K562 (cell line): ENCODE measurements around the gene NOSIP. TPM values are rescaled to one million over a fixed set of nuclear protein-coding genes. Genes with fewer than 3 reads are reported as not detected.

Experiments used
- ATAC-seq: fragments of 200-7000 bp; cut with Tn5 transposase; 3 replicates; pipeline ENCODE4 v1.9.1; 2020; ENCODE audit warnings: moderate library complexity
- BruUV-seq: library from RNA; stranded (reverse); fragments of 400-500 nt; replicated peaks from 2 replicates; lab custom pipeline; 2021; lab: Mats Ljungman, UMichigan
- CTCF ChIA-PET: fragments of 300-600 bp; formaldehyde crosslinking; extraction: SDS; loops from one replicate; lab custom pipeline; 2021; ENCODE audit warnings: low intra/inter-chr PET ratio; lab: Yijun Ruan, JAX
- POLR2A ChIA-PET: fragments of 300-600, 350-650 bp; sonication (Branson Sonifier 250); formaldehyde crosslinking; extraction: SDS; loops from one replicate; lab custom pipeline; 2021; ENCODE audit warnings: antibody characterized with exemption, inconsistent platforms; lab: Yijun Ruan, JAX
- DNase-seq, 4 experiments: peaks; one replicate each; pipeline versions ENCODE4 v3.0.0 to v3.0.0-alpha.2; 2011 to 2018; ENCODE audit warnings: low spot score in 3 of 4, mixed read lengths in 3 of 4; ENCODE audit errors: extremely low read depth in 1 of 4
- FAIRE-seq: peaks from 2 replicates; lab custom pipeline; 2011; peaks lifted over from hg19 to GRCh38; lab: Jason Lieb, UNC
- H2AFZ ChIP-seq: 2 replicates; pipeline ENCODE4 v1.6.0; 2011; ENCODE audit warnings: low read depth, low read length, control low read depth, inconsistent platforms
- H3K27ac ChIP-seq: fragments of 200-600 bp; 3 replicates; pipeline ENCODE4 v1.8.0; 2011; ENCODE audit warnings: low read depth, mild to moderate bottlenecking, control low read depth, inconsistent platforms, low read length, moderate library complexity, mixed read lengths; ENCODE audit errors: extremely low read depth
- H3K27me3 ChIP-seq, 2 experiments: fragments of 300-600 bp in 1 of 2; 2 replicates in 1 of 2; 3 replicates in 1 of 2; pipeline versions ENCODE4 v1.6.0 to v1.8.0; 2011; ENCODE audit warnings: inconsistent platforms in 2 of 2, low read length in 2 of 2, mild to moderate bottlenecking in 1 of 2, mixed read lengths in 1 of 2, moderate library complexity in 1 of 2; ENCODE audit not compliant: control insufficient read depth in 2 of 2, insufficient read depth in 2 of 2
- H3K36me3 ChIP-seq: fragments of 300-600 bp; 3 replicates; pipeline ENCODE4 v1.8.0; 2011; ENCODE audit warnings: mild to moderate bottlenecking, low read length, inconsistent platforms; ENCODE audit not compliant: control insufficient read depth, insufficient read depth
- H3K4me1 ChIP-seq, 2 experiments: fragments of 200-600 bp in 1 of 2; replicated peaks in 1 of 2; 2 replicates in 1 of 2; 3 replicates in 1 of 2; pipeline versions ENCODE4 v1.5.1 to v1.8.0; 2011; ENCODE audit warnings: inconsistent platforms in 2 of 2, low read length in 2 of 2, mild to moderate bottlenecking in 1 of 2, mixed read lengths in 1 of 2, moderate library complexity in 1 of 2; ENCODE audit not compliant: control insufficient read depth in 2 of 2, insufficient read depth in 2 of 2
- H3K4me2 ChIP-seq: 2 replicates; pipeline ENCODE4 v1.6.1; 2011; ENCODE audit warnings: low read length, control low read depth, inconsistent platforms, mixed read lengths; ENCODE audit not compliant: insufficient read depth
- H3K4me3 ChIP-seq: fragments of 200-600 bp; sonication (generic), shearing (Covaris generic); 2 replicates; pipeline ENCODE4 v1.5.1; 2016; ENCODE audit warnings: control low read depth, inconsistent platforms
- H3K79me2 ChIP-seq: fragments of 200-600 bp; 3 replicates; pipeline ENCODE4 v1.8.0; 2011; ENCODE audit warnings: low read length, inconsistent platforms; ENCODE audit not compliant: control insufficient read depth, insufficient read depth
- H3K9ac ChIP-seq, 2 experiments: 2 replicates each; pipeline versions ENCODE4 v1.6.0 to v1.6.1; 2011; ENCODE audit warnings: low read depth in 2 of 2, low read length in 2 of 2, control low read depth in 1 of 2, inconsistent platforms in 1 of 2, mild to moderate bottlenecking in 1 of 2, mixed read lengths in 1 of 2; ENCODE audit not compliant: insufficient read depth in 1 of 2
- H3K9me1 ChIP-seq: one replicate; pipeline ENCODE4 v1.6.0; 2011; ENCODE audit warnings: inconsistent platforms, mild to moderate bottlenecking, low read length, moderate library complexity; ENCODE audit not compliant: control insufficient read depth, insufficient read depth
- H3K9me3 ChIP-seq: replicated peaks from 2 replicates; pipeline ENCODE4 v1.5.1; 2011; ENCODE audit warnings: low read depth, low read length, inconsistent platforms; ENCODE audit not compliant: control insufficient read depth, insufficient read depth
- H4K20me1 ChIP-seq: replicated peaks from 2 replicates; pipeline ENCODE4 v1.6.1; 2011; ENCODE audit warnings: low read length, inconsistent platforms, mixed read lengths; ENCODE audit not compliant: control insufficient read depth, insufficient read depth
- CEBPG ChIP-seq, 3 experiments: fragments of 200-800 bp in 1 of 3; sonication (Bioruptor generic) in 1 of 3; sonication (generic) in 1 of 3; formaldehyde crosslinking in 1 of 3; IDR thresholded peaks in 2 of 3; conservative IDR thresholded peaks in 1 of 3; 2 replicates each; pipeline versions ENCODE4 v1.6.1 to v1.8.0; 2016 to 2022; ENCODE audit warnings: missing compliant biosample characterization in 2 of 3, missing genetic modification characterization in 2 of 3, mild to moderate bottlenecking in 1 of 3, missing genetic modification reagents in 1 of 3
- ESRRA ChIP-seq: fragments of 450-650 bp; IDR thresholded peaks from 2 replicates; pipeline ENCODE4 v1.6.1; 2014; ENCODE audit warnings: low read depth, mild to moderate bottlenecking, moderate library complexity, borderline replicate concordance
- HCFC1 ChIP-seq: IDR thresholded peaks from 2 replicates; pipeline ENCODE4 v1.6.1; 2012; ENCODE audit warnings: low read depth, low read length, improper control_type of control experiment
- HDGF ChIP-seq: fragments of 450-650 bp; IDR thresholded peaks from 2 replicates; pipeline ENCODE4 v1.6.1; 2016
- KLF16 ChIP-seq: IDR thresholded peaks from 2 replicates; pipeline ENCODE4 v1.6.1; 2016; ENCODE audit warnings: antibody characterized with exemption
- NFE2 ChIP-seq: IDR thresholded peaks from 2 replicates; pipeline ENCODE4 v1.6.1; 2014; ENCODE audit warnings: antibody characterized with exemption, low read depth
- NRF1 ChIP-seq, 2 experiments: fragments of 450-650 bp; IDR thresholded peaks in 1 of 2; conservative IDR thresholded peaks in 1 of 2; 2 replicates each; pipeline ENCODE4 v1.6.1; 2014; ENCODE audit warnings: mild to moderate bottlenecking in 2 of 2
- RBM25 ChIP-seq: fragments of 200-400 bp; formaldehyde crosslinking; IDR thresholded peaks from 2 replicates; pipeline ENCODE4 v1.6.1; 2018; ENCODE audit warnings: low read length, low read depth, moderate library complexity; ENCODE audit not compliant: severe bottlenecking
- RCOR1 ChIP-seq, 2 experiments: IDR thresholded peaks; 2 replicates each; pipeline ENCODE4 v1.6.1; 2012; ENCODE audit warnings: low read depth in 2 of 2, low read length in 2 of 2, borderline replicate concordance in 1 of 2, improper control_type of control experiment in 1 of 2
- ZNF212 ChIP-seq: fragments of 450-650 bp; formaldehyde crosslinking; IDR thresholded peaks from 2 replicates; pipeline ENCODE4 v1.4.0; 2020; ENCODE audit warnings: mild to moderate bottlenecking
- WGBS: fragments of 100-300 bp; shearing (Covaris generic); methylation state at CpG from one replicate; pipeline ENCODE4 v1.1.6; 2016; ENCODE audit warnings: low coverage, mixed read lengths; ENCODE audit not compliant: insufficient coverage; ENCODE audit errors: missing lambda C conversion rate; 5-methylcytosine and 5-hydroxymethylcytosine counted together
- in situ Hi-C: fragments of 300-500 bp; cut with MboI; formaldehyde crosslinking; loops from 4 replicates; pipeline ENCODE4 v1.15.0; 2018; ENCODE audit warnings: inconsistent platforms, mixed read lengths
- intact Hi-C: fragments of 100-400 bp; cut with micrococcal nuclease; formaldehyde crosslinking; loops from 2 replicates; pipeline ENCODE4 v1.14.2; 2022
- polyA plus RNA-seq, 8 experiments: library from polyadenylated mRNA; depleted of rRNA in 4 of 8; stranded (reverse) in 5 of 8; unstranded in 3 of 8; fragments of >200 nt; fragmentation: Nextera tagmentation in 2 of 8; fragmentation: Illumina TruSeq in 1 of 8; extraction: Ambion mirVana in 2 of 8; extraction: Trizol in 1 of 8; gene quantifications; 2 replicates each; pipeline versions ENCODE4 v1.2.1 to v1.2.3, GENCODE V29; 2011 to 2014; ENCODE audit warnings: inconsistent platforms in 1 of 8, missing spikeins in 1 of 8
- total RNA-seq, 7 experiments: library from RNA; depleted of rRNA in 6 of 7; stranded (reverse); fragments of >200 nt in 6 of 7; fragmentation: Illumina TruSeq in 2 of 7; extraction: Trizol in 2 of 7; gene quantifications; 2 replicates each; pipeline versions ENCODE4 v1.2.1 to v1.2.3, GENCODE V29; 2011 to 2021; ENCODE audit warnings: low replicate concordance in 1 of 7
- TF ChIP-seq, protein P1 (sequence below), 2 experiments: fragments of 450-650 bp in 1 of 2; sonication (generic) in 1 of 2; formaldehyde crosslinking; conservative IDR thresholded peaks; 2 replicates each; pipeline versions ENCODE4 v1.4.0 to v1.8.1; 2020 to 2022; ENCODE audit warnings: mild to moderate bottlenecking in 1 of 2, missing genetic modification reagents in 1 of 2

NOSIP gene
- total and polyA plus RNA-seq, 9 of the 15 experiments (the other 6 are each of a cell fraction or from before 2014, with no cell fraction given), result 14.4 to 153 (median 79.9) TPM

DNA sequence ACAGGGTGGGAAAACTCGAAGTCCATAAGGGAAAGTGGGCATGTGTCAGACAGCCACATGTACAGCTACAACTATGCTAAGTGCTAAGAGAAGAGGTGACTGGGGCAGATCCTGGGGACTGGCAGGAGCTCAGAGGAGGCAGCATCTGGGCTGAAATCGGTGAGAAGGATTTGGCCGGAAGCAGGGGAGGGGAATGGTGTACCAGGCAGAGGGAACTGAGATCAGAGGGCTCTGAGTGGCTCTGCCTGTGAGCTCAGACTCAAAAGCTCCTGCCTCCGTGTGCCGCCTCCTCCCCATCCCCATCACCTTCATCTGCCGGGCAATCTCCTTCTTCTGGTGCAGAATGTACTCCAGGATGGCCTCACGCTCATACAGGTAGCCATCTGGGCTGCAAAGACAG is 21.8 kb downstream of the NOSIP start (continued):
- TF ChIP-seq, protein P1, sequence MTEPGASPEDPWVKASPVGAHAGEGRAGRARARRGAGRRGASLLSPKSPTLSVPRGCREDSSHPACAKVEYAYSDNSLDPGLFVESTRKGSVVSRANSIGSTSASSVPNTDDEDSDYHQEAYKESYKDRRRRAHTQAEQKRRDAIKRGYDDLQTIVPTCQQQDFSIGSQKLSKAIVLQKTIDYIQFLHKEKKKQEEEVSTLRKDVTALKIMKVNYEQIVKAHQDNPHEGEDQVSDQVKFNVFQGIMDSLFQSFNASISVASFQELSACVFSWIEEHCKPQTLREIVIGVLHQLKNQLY (CRISPR knock-in tag; conservative IDR thresholded peaks at IDR 0.05), result no peak
- TF ChIP-seq ZNF212 (CRISPR knock-in tag), result no peak
- TF ChIP-seq HDGF, result no peak
- TF ChIP-seq KLF16, result no peak
- no peak for TF ChIP-seq NFE2

DNA sequence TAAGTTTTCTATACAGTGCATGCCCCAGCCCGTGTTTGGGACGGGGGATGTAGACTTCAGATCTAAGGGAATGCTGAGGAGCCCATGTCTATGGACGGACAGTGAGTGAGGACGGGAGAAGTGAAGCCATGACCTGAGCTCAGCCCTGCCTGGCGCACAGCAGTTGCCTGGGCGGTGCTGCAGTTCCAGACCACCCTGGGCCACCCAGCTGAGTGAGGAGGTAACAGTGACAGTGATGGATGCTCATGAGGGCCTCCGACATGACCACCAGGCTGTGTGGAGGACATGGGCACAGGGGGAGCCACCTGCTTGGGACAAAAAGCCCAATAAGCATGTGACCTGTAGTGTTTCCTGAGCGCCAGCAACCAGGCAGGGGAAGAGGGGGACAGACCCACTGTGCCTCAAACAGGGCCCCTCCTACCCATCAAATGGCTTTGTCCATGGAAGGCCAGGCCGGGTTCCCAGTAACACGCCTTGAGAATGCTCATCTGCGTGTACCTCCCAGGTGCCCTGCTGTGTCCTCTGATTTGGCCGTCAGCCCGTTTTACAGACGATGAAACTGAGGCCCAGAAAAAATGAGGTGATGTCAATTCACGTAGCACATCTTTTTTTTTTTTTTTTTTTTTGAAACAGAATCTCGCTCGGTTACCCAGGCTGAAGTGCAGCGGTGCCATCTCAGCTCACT is 22.6 kb downstream of the NOSIP start:
- intact Hi-C loops (no loop called here), in situ Hi-C loops (no loop called here)
- H3K9ac ChIP-seq, result 0 out of 4 replicates have a peak overlapping the region, but pooled peaks of 1 of the 2 experiments have one; percentile 20
- H3K9me3 ChIP-seq, result no peaks in the 10 kb centered on the region
- H3K36me3 ChIP-seq, result peaks cover 68% of the 10 kb centered on the region
- DNase-seq, result no peak
- H3K4me2 ChIP-seq, result no peak overlapping the region
- no peak overlapping the region for H3K4me3 ChIP-seq
- BruUV-seq, result no TSS peak
- 93% methylated on average over 15 of the region's 18 CpGs for WGBS
- H3K9me1 ChIP-seq, result no peaks in the 10 kb centered on the region
- no peaks in the 10 kb centered on the region; the same call in 1 of the 2 replicates for H4K20me1 ChIP-seq
- no peak overlapping the region for H3K27ac ChIP-seq
- CTCF ChIA-PET, result interaction anchor here (1.0 to 1.6 kb wide), 2 partner anchors 12 to 51 kb away, joined by 3 to 4 read pairs; no protein-coding TSS in a partner anchor
- H3K4me1 ChIP-seq, result peaks cover 12 to 39% of the 10 kb centered on the region in 2 experiments
- FAIRE-seq, result no peak
- H3K27me3 ChIP-seq, result no peaks in the 10 kb centered on the region
- H2AFZ ChIP-seq, result no peak overlapping the region
- POLR2A ChIA-PET, result interaction anchor here (0.6 to 1.6 kb wide), 7 partner anchors 11 to 339 kb away, joined by 3 to 4 read pairs (median 3); no protein-coding TSS in a partner anchor
- ATAC-seq, result no peak
- H3K79me2 ChIP-seq, result peaks cover 16% of the 10 kb centered on the region
- TF ChIP-seq HCFC1, result no peak
- peak in 1 of 2 experiments; percentile 46; a peak in 1 of 4 replicates for TF ChIP-seq RCOR1 (IDR thresholded peaks at IDR 0.05; ENCODE audit: borderline replicate concordance in 1 of 2, low read depth in 2 of 2, low read length in 2 of 2)
- no peak for TF ChIP-seq NRF1 (conservative IDR thresholded peaks at IDR 0.05 in 1 of 2, IDR thresholded peaks at IDR 0.05 in 1 of 2)
- no peak for TF ChIP-seq ESRRA
- peak; percentile 80 for TF ChIP-seq RBM25
- TF ChIP-seq CEBPG (CRISPR knock-in tag; IDR thresholded peaks at IDR 0.05), result no peak
- TF ChIP-seq CEBPG (tag; conservative IDR thresholded peaks at IDR 0.05 in 1 of 2, IDR thresholded peaks at IDR 0.05 in 1 of 2), result no peak
